Gastroesophageal sphincter (tissue), 3 donors: ENCODE results near the gene LSG1.

Source experiments
- EP300 ChIP-seq: sonication (generic); formaldehyde crosslinking; IDR thresholded peaks from one replicate; pipeline ENCODE4 v1.6.1; 2017; ENCODE audit warnings: antibody characterized with exemption, mild to moderate bottlenecking
- POLR2A ChIP-seq, 2 donors: fragments of 450-650 bp; IDR thresholded peaks; one replicate each; pipeline ENCODE4 v1.6.1; 2017; ENCODE audit warnings: antibody characterized with exemption in 2 of 2, mild to moderate bottlenecking in 2 of 2, moderate library complexity in 1 of 2
- POLR2AphosphoS5 ChIP-seq: sonication (generic); formaldehyde crosslinking; IDR thresholded peaks from one replicate; pipeline ENCODE4 v1.6.1; 2017; ENCODE audit warnings: antibody characterized with exemption
- TF ChIP-seq, protein P1 (sequence below), 4 experiments: fragments of 200-600 bp in 2 of 4; fragments of 450-650 bp in 2 of 4; sonication (generic) in 1 of 4; IDR thresholded peaks; one replicate each; pipeline ENCODE4 v1.5.1; 2017 to 2019; ENCODE audit warnings: antibody characterized with exemption in 4 of 4, mild to moderate bottlenecking in 2 of 4, moderate library complexity in 2 of 4

DNA sequence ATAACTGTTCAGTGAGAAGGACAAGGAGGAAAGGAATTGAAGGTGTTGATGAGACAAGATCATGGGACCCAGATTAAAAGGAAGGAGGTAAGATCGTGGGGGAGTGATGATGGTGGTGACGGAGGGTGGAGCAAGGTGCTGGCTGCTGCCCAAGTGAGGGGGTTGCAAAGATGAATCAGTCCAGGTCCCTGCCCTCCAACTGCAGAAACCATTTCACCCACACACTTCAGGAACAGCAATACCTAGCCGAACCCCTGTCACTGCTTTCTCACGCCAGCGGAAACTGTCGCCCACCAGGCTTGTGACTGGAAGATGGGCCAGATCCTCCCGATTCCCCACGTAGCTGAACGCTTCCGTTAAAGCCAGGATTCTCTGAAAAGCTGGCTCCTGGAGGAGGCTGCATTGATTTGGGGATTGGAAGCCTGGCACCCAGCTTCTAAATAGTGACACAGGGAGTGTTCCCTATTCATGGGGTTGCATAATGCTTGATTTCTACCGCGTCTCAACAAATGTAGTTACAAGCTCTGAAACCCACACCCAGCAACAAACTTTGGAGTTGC lies 3.2 kb upstream of the LSG1 start:
- TF ChIP-seq, protein P1, sequence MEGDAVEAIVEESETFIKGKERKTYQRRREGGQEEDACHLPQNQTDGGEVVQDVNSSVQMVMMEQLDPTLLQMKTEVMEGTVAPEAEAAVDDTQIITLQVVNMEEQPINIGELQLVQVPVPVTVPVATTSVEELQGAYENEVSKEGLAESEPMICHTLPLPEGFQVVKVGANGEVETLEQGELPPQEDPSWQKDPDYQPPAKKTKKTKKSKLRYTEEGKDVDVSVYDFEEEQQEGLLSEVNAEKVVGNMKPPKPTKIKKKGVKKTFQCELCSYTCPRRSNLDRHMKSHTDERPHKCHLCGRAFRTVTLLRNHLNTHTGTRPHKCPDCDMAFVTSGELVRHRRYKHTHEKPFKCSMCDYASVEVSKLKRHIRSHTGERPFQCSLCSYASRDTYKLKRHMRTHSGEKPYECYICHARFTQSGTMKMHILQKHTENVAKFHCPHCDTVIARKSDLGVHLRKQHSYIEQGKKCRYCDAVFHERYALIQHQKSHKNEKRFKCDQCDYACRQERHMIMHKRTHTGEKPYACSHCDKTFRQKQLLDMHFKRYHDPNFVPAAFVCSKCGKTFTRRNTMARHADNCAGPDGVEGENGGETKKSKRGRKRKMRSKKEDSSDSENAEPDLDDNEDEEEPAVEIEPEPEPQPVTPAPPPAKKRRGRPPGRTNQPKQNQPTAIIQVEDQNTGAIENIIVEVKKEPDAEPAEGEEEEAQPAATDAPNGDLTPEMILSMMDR (IDR thresholded peaks at IDR 0.05) = no peak
- no peak for TF ChIP-seq POLR2A (IDR thresholded peaks at IDR 0.05)
- TF ChIP-seq POLR2AphosphoS5 = no peak
- no peak for TF ChIP-seq EP300
